HG03469 (cell line): ENCODE results near the gene HOXC13.

ENCODE experiments used
- ATAC-seq: cut with Tn5 transposase; IDR thresholded peaks from one replicate; pipeline ENCODE4 v1.9.1; 2021; ENCODE audit warnings: mild to moderate bottlenecking, moderate library complexity, moderate number of reproducible peaks; ENCODE audit not compliant: unreplicated experiment

The HOXC13 gene

GRCh38 chr12:53992377-53992889 is 53.8 kb downstream of the HOXC13 start:
- no peak for ATAC-seq

DNA sequence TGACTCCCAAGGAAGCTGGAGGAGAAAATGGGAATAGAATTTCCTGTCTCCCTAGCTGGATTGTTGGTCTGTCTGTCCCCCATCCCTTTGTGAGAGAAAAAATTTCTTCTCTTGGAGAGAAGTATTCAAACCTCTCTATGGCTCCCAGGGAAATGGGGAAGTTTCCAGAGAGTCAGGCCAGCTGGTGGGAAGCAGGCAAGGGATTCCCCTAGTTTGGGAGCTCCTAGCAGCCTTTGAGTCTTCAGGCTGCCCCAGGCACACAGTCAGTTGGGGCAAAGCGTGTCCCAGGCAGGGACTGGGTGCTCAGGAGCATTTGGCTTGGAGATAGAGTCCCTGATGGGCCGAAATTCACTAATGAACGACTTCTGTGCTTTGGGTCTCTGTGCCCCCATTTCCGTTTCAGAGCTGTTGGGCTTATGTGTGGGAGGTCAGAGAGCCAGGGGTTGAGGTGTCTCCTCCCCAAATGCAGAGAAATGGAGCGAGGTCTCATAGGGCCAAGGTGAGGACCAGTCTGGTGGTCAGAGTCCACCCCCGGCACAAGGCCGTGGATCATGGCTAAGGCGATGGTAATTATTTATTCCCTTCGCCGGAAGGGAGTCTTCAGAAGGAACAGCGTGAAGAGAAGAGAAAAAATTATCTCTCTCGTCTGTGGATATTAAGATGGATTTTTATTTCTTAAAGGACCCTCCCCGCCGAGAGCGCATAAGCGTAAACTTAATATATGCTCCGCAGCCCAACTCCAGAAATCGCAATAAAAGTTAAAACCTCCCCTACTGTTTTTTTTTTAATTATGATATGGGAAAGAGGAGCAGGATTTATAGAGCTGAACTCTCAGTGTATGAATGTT is 54.8 kb downstream of the HOXC13 start:
- ATAC-seq: no peak

GRCh38 chr12:53994009-53994263 is 55.3 kb downstream of the HOXC13 start:
- ATAC-seq: no peak

GRCh38 chr12:53994264-53995001 is 55.8 kb downstream of the HOXC13 start:
- ATAC-seq: no peak

- ATAC-seq: no peak
Measured at GRCh38 chr12:53995002-53995377, 56.4 kb downstream of the HOXC13 start.

GRCh38 chr12:53995378-53996239 is 57.0 kb downstream of the HOXC13 start:
- no peak for ATAC-seq
